HCT116 (cell line): ENCODE measurements around the gene ABHD14A. TPM values are rescaled to one million over a fixed set of nuclear protein-coding genes. Genes with fewer than 3 reads are reported as not detected.

Source experiments
- ATAC-seq: fragments of 200-7000 bp; cut with Tn5 transposase; 2 replicates; pipeline ENCODE4 v1.9.1; 2020; ENCODE audit warnings: mild to moderate bottlenecking, moderate library complexity
- BruUV-seq: library from RNA; stranded (reverse); fragments of 400-500 nt; replicated peaks from 2 replicates; lab custom pipeline; 2021; lab: Mats Ljungman, UMichigan
- CTCF ChIA-PET: fragments of 300-600 bp; sonication (Branson Sonifier 250); formaldehyde crosslinking; loops from one replicate; lab custom pipeline; 2021; ENCODE audit warnings: antibody characterized with exemption; lab: Charles Lee
- POLR2A ChIA-PET: fragments of 300-600, 350-600 bp; sonication (Branson Sonifier 250); formaldehyde crosslinking; loops from one replicate; lab custom pipeline; 2021; ENCODE audit warnings: antibody characterized with exemption; lab: Charles Lee
- RAD21 ChIA-PET, 2 experiments: fragments of 300-600 bp; sonication (Branson Sonifier 250); formaldehyde crosslinking; loops; one replicate each; lab custom pipeline; 2023; ENCODE audit warnings: low total read pairs in 2 of 2; ENCODE audit not compliant: uncharacterized antibody in 2 of 2, unreplicated experiment in 2 of 2, low non-redundant PET in 1 of 2; lab: Charles Lee
- DNase-seq: peaks from one replicate; pipeline ENCODE4 v3.0.0-alpha.2; 2010; ENCODE audit warnings: low read depth, low spot score
- H2AFZ ChIP-seq: fragments of 200-600 bp; shearing (Covaris generic), sonication (generic); 2 replicates; pipeline ENCODE4 v1.6.1; 2017; ENCODE audit warnings: low read depth, mixed run types, mixed read lengths, antibody characterized with exemption, low read length; ENCODE audit not compliant: poor library complexity, severe bottlenecking
- H3K27ac ChIP-seq: 2 replicates; pipeline ENCODE4 v1.5.1; 2012; ENCODE audit warnings: low read depth, low read length
- H3K27me3 ChIP-seq: fragments of 200-600 bp; sonication (generic); 2 replicates; pipeline ENCODE4 v1.6.1; 2016; ENCODE audit warnings: mixed run types, low read length, mixed read lengths; ENCODE audit not compliant: insufficient read depth
- H3K36me3 ChIP-seq, 2 experiments: fragments of 200-500 bp in 1 of 2; fragments of 200-600 bp in 1 of 2; sonication (Bioruptor generic) in 1 of 2; sonication (generic) in 1 of 2; 2 replicates each; pipeline versions ENCODE4 v1.5.1 to v1.6.1; 2014 to 2016; ENCODE audit warnings: low read length in 2 of 2, inconsistent platforms in 1 of 2, mixed read lengths in 1 of 2, mixed run types in 1 of 2; ENCODE audit not compliant: insufficient read depth in 2 of 2, control insufficient read depth in 1 of 2
- H3K4me1 ChIP-seq, 2 experiments: fragments of 200-600 bp in 1 of 2; sonication (generic) in 1 of 2; 2 replicates each; pipeline versions ENCODE4 v1.5.1 to v1.6.1; 2012 to 2017; ENCODE audit warnings: low read length in 2 of 2, inconsistent platforms in 1 of 2, mild to moderate bottlenecking in 1 of 2, mixed read lengths in 1 of 2, mixed run types in 1 of 2, moderate library complexity in 1 of 2; ENCODE audit not compliant: insufficient read depth in 2 of 2, control insufficient read depth in 1 of 2
- H3K4me2 ChIP-seq: fragments of 200-600 bp; sonication (generic); 2 replicates; pipeline ENCODE4 v1.6.1; 2017; ENCODE audit warnings: mixed run types, low read length, mixed read lengths
- H3K4me3 ChIP-seq, 2 experiments: fragments of 200-600 bp in 1 of 2; sonication (generic) in 1 of 2; replicated peaks in 1 of 2; 2 replicates each; pipeline ENCODE4 v1.5.1; 2011 to 2016; ENCODE audit warnings: low read length in 2 of 2, control low read depth in 1 of 2, low read depth in 1 of 2, mild to moderate bottlenecking in 1 of 2, mixed read lengths in 1 of 2, mixed run types in 1 of 2
- H3K79me2 ChIP-seq: fragments of 200-600 bp; sonication (generic); 2 replicates; pipeline ENCODE4 v1.6.1; 2017; ENCODE audit warnings: mild to moderate bottlenecking, mixed run types, low read length, moderate library complexity, mixed read lengths; ENCODE audit not compliant: insufficient read depth
- H3K9ac ChIP-seq: fragments of 200-600 bp; sonication (generic); 2 replicates; pipeline ENCODE4 v1.6.1; 2016; ENCODE audit warnings: low read length, mixed read lengths
- H3K9me2 ChIP-seq: fragments of 200-600 bp; sonication (generic), shearing (Covaris generic); 2 replicates; pipeline ENCODE4 v1.6.1; 2017; ENCODE audit warnings: mixed run types, mild to moderate bottlenecking, moderate library complexity; ENCODE audit not compliant: insufficient read depth
- H3K9me3 ChIP-seq, 2 experiments: fragments of 200-500 bp in 1 of 2; fragments of 200-600 bp in 1 of 2; sonication (Bioruptor generic) in 1 of 2; sonication (generic) in 1 of 2; 2 replicates each; pipeline ENCODE4 v1.6.1; 2014 to 2017; ENCODE audit warnings: low read length in 2 of 2, mixed read lengths in 2 of 2, inconsistent platforms in 1 of 2, low read depth in 1 of 2, mild to moderate bottlenecking in 1 of 2, mixed run types in 1 of 2, moderate library complexity in 1 of 2; ENCODE audit not compliant: control insufficient read depth in 1 of 2, insufficient read depth in 1 of 2
- H4K20me1 ChIP-seq: fragments of 200-600 bp; sonication (generic), shearing (Covaris generic); 2 replicates; pipeline ENCODE4 v1.6.1; 2017; ENCODE audit warnings: mixed run types, mild to moderate bottlenecking, moderate library complexity; ENCODE audit not compliant: insufficient read depth
- CBX3 ChIP-seq: IDR thresholded peaks from 2 replicates; pipeline ENCODE4 v1.6.1; 2012; ENCODE audit warnings: low read depth
- EGR1 ChIP-seq: IDR thresholded peaks from 2 replicates; pipeline ENCODE4 v1.6.1; 2012; ENCODE audit warnings: low read depth
- EZH2 ChIP-seq: fragments of 200-600 bp; sonication (generic); IDR thresholded peaks from 2 replicates; pipeline ENCODE4 v1.6.1; 2017; ENCODE audit warnings: antibody characterized with exemption, mixed run types
- EZH2phosphoT487 ChIP-seq: fragments of 200-600 bp; IDR thresholded peaks from 2 replicates; pipeline ENCODE4 v1.6.1; 2018; ENCODE audit warnings: antibody characterized with exemption, borderline replicate concordance
- REST ChIP-seq: IDR thresholded peaks from 2 replicates; pipeline ENCODE4 v1.6.1; 2012; ENCODE audit warnings: low read depth
- SRF ChIP-seq: IDR thresholded peaks from 2 replicates; pipeline ENCODE4 v1.6.1; 2012; ENCODE audit warnings: low read depth
- YY1 ChIP-seq: IDR thresholded peaks from 2 replicates; pipeline ENCODE4 v1.6.1; 2011; ENCODE audit warnings: low read length, low read depth, moderate library complexity, mild to moderate bottlenecking; ENCODE audit not compliant: insufficient replicate concordance; ENCODE audit errors: extremely low read depth
- ZBTB33 ChIP-seq: IDR thresholded peaks from 2 replicates; pipeline ENCODE4 v1.6.1; 2011; ENCODE audit warnings: mild to moderate bottlenecking, low read length, moderate library complexity; ENCODE audit not compliant: insufficient replicate concordance; ENCODE audit errors: extremely low read depth
- ZFX ChIP-seq: fragments of 450-650 bp; IDR thresholded peaks from 2 replicates; pipeline ENCODE4 v1.6.1; 2017
- intact Hi-C: fragments of 100-400 bp; cut with micrococcal nuclease; formaldehyde crosslinking; loops from 2 replicates; pipeline ENCODE4 v1.10.0; 2022
- total RNA-seq: library from RNA; stranded (reverse); gene quantifications from one replicate; pipeline ENCODE4 v1.2.1, GENCODE V29; 2021; ENCODE audit not compliant: unreplicated experiment

ABHD14A gene
- total RNA-seq, 1 experiment from 2014 or later = 11.6 TPM

GRCh38 chr3:52029535-52029934 is 54.7 kb downstream of the ABHD14A start:
- Histone ChIP-seq H3K27ac (no peak overlapping the region), H3K4me3 (no peak overlapping the region), H3K9ac (no peak overlapping the region), H3K4me2 (no peak overlapping the region), H2AFZ (no peak overlapping the region), H3K9me3 (no peaks in the 10 kb centered on the region), H3K4me1 (peaks cover 4 to 15% of the 10 kb centered on the region in 2 experiments), H3K79me2 (no peaks in the 10 kb centered on the region), H3K9me2 (no peaks in the 10 kb centered on the region), H3K27me3 (no peaks in the 10 kb centered on the region), H4K20me1 (no peaks in the 10 kb centered on the region), H3K36me3 (no peaks in the 10 kb centered on the region)
- no peak for ATAC-seq
- no peak for DNase-seq
- intact Hi-C loops = no loop called here
- TF ChIP-seq SRF (no peak), ZBTB33 (no peak), YY1 (no peak), EZH2 (no peak), REST (no peak), ZFX (no peak), EZH2phosphoT487 (no peak), EGR1 (no peak), CBX3 (no peak)
- ChIA-PET CTCF (interaction anchor here (2.8 kb wide), 1 partner anchor 23 kb away, joined by 7 read pairs; no protein-coding TSS in a partner anchor), RAD21 (no interaction called here), POLR2A (no interaction called here)
- no TSS peak for BruUV-seq

Other genes starting within 250 kb of the ABHD14A start
- not detected for gene IQCF6, start 195.8 kb upstream of the ABHD14A start, total RNA-seq
- not detected for gene IQCF2, start 113.4 kb upstream of the ABHD14A start, total RNA-seq
- not detected for gene IQCF5, start 99.5 kb upstream of the ABHD14A start, total RNA-seq
- gene IQCF1, start 71.7 kb upstream of the ABHD14A start, total RNA-seq = 0.66 TPM
- 71.3 TPM for gene RRP9, start 33.2 kb upstream of the ABHD14A start, total RNA-seq
- 17.5 TPM for gene PARP3, start 32.7 kb upstream of the ABHD14A start, total RNA-seq
- not detected for gene GPR62, start 19.7 kb upstream of the ABHD14A start, total RNA-seq
- 48.8 TPM for gene PCBP4, start 7.6 kb upstream of the ABHD14A start, total RNA-seq
- gene ABHD14B, start 1.0 kb upstream of the ABHD14A start, total RNA-seq = 80.9 TPM
- gene ACY1, start 8.5 kb downstream of the ABHD14A start, total RNA-seq = 73.2 TPM
- gene RPL29, start 20.8 kb downstream of the ABHD14A start, total RNA-seq = 1,880 TPM
- gene DUSP7, start 81.5 kb downstream of the ABHD14A start, total RNA-seq = 16.6 TPM
- gene POC1A, start 179.4 kb downstream of the ABHD14A start, total RNA-seq = 34.0 TPM
- gene ALAS1, start 223.1 kb downstream of the ABHD14A start, total RNA-seq = 74.0 TPM